ENCODE data around the gene MICB.
"Not testable (repeated sequence)": the region's sequence is repeated elsewhere in the genome, so short reads cannot be mapped to it uniquely, and the experiment has no call there.

MICB gene

GRCh38 chr6:31497531-31498476 lies at the start of gene MICB:
MICB (plus strand) TSS chr6:31498145; CDS start chr6:31498194, 49 bp downstream.
- Histone ChIP-seq H3K4me1 (ENCODE audit: control insufficient read depth, insufficient read depth, low read length) (no peaks in the 10 kb centered on the region), H3K4me3 (ENCODE audit: low read length) (peak within 1 kb of the TSS; percentile 62), H3K27ac (ENCODE audit: low read depth, low read length) (no peak within 1 kb of the TSS), H3K36me3 (ENCODE audit: control insufficient read depth, insufficient read depth, low read length) (no peaks in the 10 kb centered on the region), H3K9ac (ENCODE audit: low read length) (no peak within 1 kb of the TSS), H3K27me3 (ENCODE audit: control insufficient read depth, insufficient read depth, low read length) (peaks cover 10% of the 10 kb centered on the region)

GRCh38 chr6:31450751-31451150 lies 47.2 kb upstream of the MICB start:
- no peak overlapping the region for H3K4me3 ChIP-seq (ENCODE audit: low read length)
- H3K27ac ChIP-seq (ENCODE audit: low read depth, low read length) = no peak overlapping the region
- H3K9ac ChIP-seq (ENCODE audit: low read length) = no peak overlapping the region
- no peaks in the 10 kb centered on the region for H3K27me3 ChIP-seq (ENCODE audit: control insufficient read depth, insufficient read depth, low read length)
- H3K36me3 ChIP-seq (ENCODE audit: control insufficient read depth, insufficient read depth, low read length) = no peaks in the 10 kb centered on the region
- H3K4me1 ChIP-seq (ENCODE audit: control insufficient read depth, insufficient read depth, low read length) = no peaks in the 10 kb centered on the region

GRCh38 chr6:31452859-31453258 lies 45.1 kb upstream of the MICB start:
- no peak overlapping the region for H3K9ac ChIP-seq (ENCODE audit: low read length)
- no peaks in the 10 kb centered on the region for H3K36me3 ChIP-seq (ENCODE audit: control insufficient read depth, insufficient read depth, low read length)
- no peak overlapping the region for H3K27ac ChIP-seq (ENCODE audit: low read depth, low read length)
- H3K4me3 ChIP-seq (ENCODE audit: low read length) = no peak overlapping the region
- no peaks in the 10 kb centered on the region for H3K4me1 ChIP-seq (ENCODE audit: control insufficient read depth, insufficient read depth, low read length)
- no peaks in the 10 kb centered on the region for H3K27me3 ChIP-seq (ENCODE audit: control insufficient read depth, insufficient read depth, low read length)

- Histone ChIP-seq H3K27me3 (ENCODE audit: control insufficient read depth, insufficient read depth, low read length) (no peaks in the 10 kb centered on the region), H3K36me3 (ENCODE audit: control insufficient read depth, insufficient read depth, low read length) (no peaks in the 10 kb centered on the region), H3K27ac (ENCODE audit: low read depth, low read length) (no peak overlapping the region), H3K9ac (ENCODE audit: low read length) (no peak overlapping the region), H3K4me1 (ENCODE audit: control insufficient read depth, insufficient read depth, low read length) (no peaks in the 10 kb centered on the region), H3K4me3 (ENCODE audit: low read length) (no peak overlapping the region)
Observed at GRCh38 chr6:31453259-31453658, 44.7 kb upstream of the MICB start.

- H3K4me3 ChIP-seq (ENCODE audit: low read length); H3K36me3 ChIP-seq (ENCODE audit: control insufficient read depth, insufficient read depth, low read length); H3K27ac ChIP-seq (ENCODE audit: low read depth, low read length); H3K4me1 ChIP-seq (ENCODE audit: control insufficient read depth, insufficient read depth, low read length); H3K9ac ChIP-seq (ENCODE audit: low read length); H3K27me3 ChIP-seq (ENCODE audit: control insufficient read depth, insufficient read depth, low read length): not testable (repeated sequence)
Observed at GRCh38 chr6:31459864-31460263, 38.1 kb upstream of the MICB start.

- H3K27ac ChIP-seq (ENCODE audit: low read depth, low read length) = no peak overlapping the region
Observed at GRCh38 chr6:31460361-31461025, 37.5 kb upstream of the MICB start.

GRCh38 chr6:31462026-31462963 lies 35.6 kb upstream of the MICB start:
- Histone ChIP-seq H3K4me3 (ENCODE audit: low read length) (peak overlapping the region; percentile 72), H3K27me3 (ENCODE audit: control insufficient read depth, insufficient read depth, low read length) (no peaks in the 10 kb centered on the region), H3K9ac (ENCODE audit: low read length) (peak overlapping the region; percentile 40), H3K27ac (ENCODE audit: low read depth, low read length) (no peak overlapping the region), H3K4me1 (ENCODE audit: control insufficient read depth, insufficient read depth, low read length) (no peaks in the 10 kb centered on the region), H3K36me3 (ENCODE audit: control insufficient read depth, insufficient read depth, low read length) (no peaks in the 10 kb centered on the region)

More at GRCh38 chr6:31460361-31461025, 37.5 kb upstream of the MICB start:
- Histone ChIP-seq H3K9ac (ENCODE audit: low read length) (no peak overlapping the region), H3K36me3 (ENCODE audit: control insufficient read depth, insufficient read depth, low read length) (no peaks in the 10 kb centered on the region), H3K4me3 (ENCODE audit: low read length) (no peak overlapping the region), H3K4me1 (ENCODE audit: control insufficient read depth, insufficient read depth, low read length) (no peaks in the 10 kb centered on the region), H3K27me3 (ENCODE audit: control insufficient read depth, insufficient read depth, low read length) (no peaks in the 10 kb centered on the region)

GRCh38 chr6:31462964-31463870 lies 34.7 kb upstream of the MICB start:
- no peak overlapping the region for H3K27ac ChIP-seq (ENCODE audit: low read depth, low read length)
- H3K36me3 ChIP-seq (ENCODE audit: control insufficient read depth, insufficient read depth, low read length) = no peaks in the 10 kb centered on the region
- peak overlapping the region; percentile 72 for H3K4me3 ChIP-seq (ENCODE audit: low read length)
- peak overlapping the region; percentile 74 for H3K9ac ChIP-seq (ENCODE audit: low read length)
- no peaks in the 10 kb centered on the region for H3K4me1 ChIP-seq (ENCODE audit: control insufficient read depth, insufficient read depth, low read length)
- H3K27me3 ChIP-seq (ENCODE audit: control insufficient read depth, insufficient read depth, low read length) = no peaks in the 10 kb centered on the region

- H3K27ac ChIP-seq (ENCODE audit: low read depth, low read length) = no peak overlapping the region
- H3K4me1 ChIP-seq (ENCODE audit: control insufficient read depth, insufficient read depth, low read length) = no peaks in the 10 kb centered on the region
- peaks cover 2% of the 10 kb centered on the region for H3K36me3 ChIP-seq (ENCODE audit: control insufficient read depth, insufficient read depth, low read length)
- peak overlapping the region; percentile 72 for H3K4me3 ChIP-seq (ENCODE audit: low read length)
- no peaks in the 10 kb centered on the region for H3K27me3 ChIP-seq (ENCODE audit: control insufficient read depth, insufficient read depth, low read length)
- H3K9ac ChIP-seq (ENCODE audit: low read length) = no peak overlapping the region
Observed at GRCh38 chr6:31464252-31465184, 33.4 kb upstream of the MICB start.

GRCh38 chr6:31465185-31465536 lies 32.8 kb upstream of the MICB start:
- no peaks in the 10 kb centered on the region for H3K4me1 ChIP-seq (ENCODE audit: control insufficient read depth, insufficient read depth, low read length)
- H3K4me3 ChIP-seq (ENCODE audit: low read length) = peak overlapping the region; percentile 72
- peaks cover 3% of the 10 kb centered on the region for H3K36me3 ChIP-seq (ENCODE audit: control insufficient read depth, insufficient read depth, low read length)
- no peak overlapping the region for H3K27ac ChIP-seq (ENCODE audit: low read depth, low read length)
- no peaks in the 10 kb centered on the region for H3K27me3 ChIP-seq (ENCODE audit: control insufficient read depth, insufficient read depth, low read length)
- no peak overlapping the region for H3K9ac ChIP-seq (ENCODE audit: low read length)

GRCh38 chr6:31465718-31466117 lies 32.2 kb upstream of the MICB start:
- Histone ChIP-seq H3K36me3 (ENCODE audit: control insufficient read depth, insufficient read depth, low read length) (peaks cover 3% of the 10 kb centered on the region), H3K4me1 (ENCODE audit: control insufficient read depth, insufficient read depth, low read length) (no peaks in the 10 kb centered on the region), H3K27me3 (ENCODE audit: control insufficient read depth, insufficient read depth, low read length) (no peaks in the 10 kb centered on the region), H3K9ac (ENCODE audit: low read length) (no peak overlapping the region), H3K4me3 (ENCODE audit: low read length) (no peak overlapping the region), H3K27ac (ENCODE audit: low read depth, low read length) (no peak overlapping the region)
